MCF 10A (cell line): Measurements from ENCODE around the gene UBR4. TPM values are rescaled to one million over a fixed set of nuclear protein-coding genes. Genes with fewer than 3 reads are reported as not detected.

Experiments
- BruUV-seq: library from RNA; stranded (reverse); fragments of 400-500 nt; replicated peaks from 2 replicates; lab custom pipeline; 2021; lab: Mats Ljungman, UMichigan
- CTCF ChIA-PET: fragments of 300-600 bp; sonication (Branson Sonifier 250); formaldehyde crosslinking; extraction: SDS; loops from one replicate; lab custom pipeline; 2021; ENCODE audit warnings: antibody characterized with exemption, inconsistent platforms; lab: Yijun Ruan, JAX
- POLR2A ChIA-PET: fragments of 300-600, 350-650 bp; sonication (Branson Sonifier 250); formaldehyde crosslinking; extraction: SDS; loops from one replicate; lab custom pipeline; 2020; ENCODE audit warnings: antibody characterized with exemption, inconsistent platforms; lab: Yijun Ruan, JAX
- DNase-seq: peaks from one replicate; pipeline ENCODE4 v3.0.0-alpha.2; 2018; ENCODE audit not compliant: unreplicated experiment
- H3K27ac Mint-ChIP-seq: one replicate; pipeline ENCODE4 v1.8.0; 2022; ENCODE audit warnings: mild to moderate bottlenecking, low read depth, mixed read lengths; ENCODE audit not compliant: unreplicated experiment
- H3K27me3 Mint-ChIP-seq: one replicate; pipeline ENCODE4 v1.8.0; 2022; ENCODE audit warnings: mixed read lengths; ENCODE audit not compliant: insufficient read depth, unreplicated experiment
- H3K36me3 Mint-ChIP-seq: one replicate; pipeline ENCODE4 v1.8.0; 2022; ENCODE audit warnings: mild to moderate bottlenecking, moderate library complexity, mixed read lengths; ENCODE audit not compliant: insufficient read depth, unreplicated experiment
- H3K4me1 Mint-ChIP-seq: one replicate; pipeline ENCODE4 v1.8.0; 2022; ENCODE audit warnings: mixed read lengths; ENCODE audit not compliant: insufficient read depth, unreplicated experiment
- H3K4me3 Mint-ChIP-seq: one replicate; pipeline ENCODE4 v1.8.0; 2022; ENCODE audit warnings: mild to moderate bottlenecking, moderate library complexity, mixed read lengths; ENCODE audit not compliant: unreplicated experiment
- H3K9me3 Mint-ChIP-seq: one replicate; pipeline ENCODE4 v1.8.0; 2022; ENCODE audit warnings: mixed read lengths; ENCODE audit not compliant: unreplicated experiment
- CTCF ChIP-seq: fragments of 200-600 bp; IDR thresholded peaks from one replicate; pipeline ENCODE4 v1.8.0; 2022; ENCODE audit warnings: antibody characterized with exemption, mild to moderate bottlenecking; ENCODE audit not compliant: unreplicated experiment
- intact Hi-C: fragments of 100-400 bp; cut with micrococcal nuclease; formaldehyde crosslinking; loops from 2 replicates; pipeline ENCODE4 v1.14.1; 2022
- total RNA-seq: library from RNA; stranded (reverse); gene quantifications from 2 replicates; pipeline ENCODE4 v1.2.3, GENCODE V29; 2022

UBR4 gene
- total RNA-seq, 1 experiment from 2014 or later: 154 TPM

GRCh38 chr1:19124273-19124672, 85.8 kb downstream of the UBR4 start:
- H3K4me1 Mint-ChIP-seq: no peaks in the 10 kb centered on the region
- no peak for TF ChIP-seq CTCF
- DNase-seq: no peak
- H3K27me3 Mint-ChIP-seq: no peaks in the 10 kb centered on the region
- no peaks in the 10 kb centered on the region for H3K9me3 Mint-ChIP-seq
- H3K36me3 Mint-ChIP-seq: peaks cover 91% of the 10 kb centered on the region
- no peak overlapping the region for H3K27ac Mint-ChIP-seq
- intact Hi-C loops: no loop called here
- POLR2A ChIA-PET: no interaction called here
- CTCF ChIA-PET: no interaction called here
- no TSS peak for BruUV-seq
- H3K4me3 Mint-ChIP-seq: no peak overlapping the region

GRCh38 chr1:19123837-19124236, 86.2 kb downstream of the UBR4 start:
- Mint-ChIP-seq H3K9me3 (no peaks in the 10 kb centered on the region), H3K27me3 (no peaks in the 10 kb centered on the region), H3K4me3 (no peak overlapping the region), H3K27ac (no peak overlapping the region), H3K36me3 (peaks cover 91% of the 10 kb centered on the region), H3K4me1 (no peaks in the 10 kb centered on the region)
- no peak for TF ChIP-seq CTCF
- no TSS peak for BruUV-seq
- ChIA-PET POLR2A (no interaction called here), CTCF (interaction anchor here (1.3 kb wide), 1 partner anchor 21 kb away, joined by 7 read pairs; no protein-coding TSS in a partner anchor)
- DNase-seq: no peak
- intact Hi-C loops: no loop called here

- no peak for DNase-seq
- intact Hi-C loops: no loop called here
- no TSS peak for BruUV-seq
- no peak for TF ChIP-seq CTCF
- Mint-ChIP-seq H3K36me3 (peaks cover 93% of the 10 kb centered on the region), H3K27ac (no peak overlapping the region), H3K27me3 (no peaks in the 10 kb centered on the region), H3K4me1 (no peaks in the 10 kb centered on the region), H3K9me3 (no peaks in the 10 kb centered on the region), H3K4me3 (no peak overlapping the region)
- ChIA-PET CTCF (interaction anchor here (0.8 to 1.3 kb wide), 3 partner anchors 22 to 53 kb away, joined by 3 to 7 read pairs (median 3); no protein-coding TSS in a partner anchor), POLR2A (interaction anchor here (1.0 kb wide), 1 partner anchor 18 kb away, joined by 3 read pairs; no protein-coding TSS in a partner anchor)
These were observed 87.4 kb downstream of the UBR4 start for GRCh38 chr1:19122668-19123067.

GRCh38 chr1:19121192-19121591, 88.9 kb downstream of the UBR4 start:
- no peak for DNase-seq
- CTCF ChIA-PET: no interaction called here
- H3K4me1 Mint-ChIP-seq: no peaks in the 10 kb centered on the region
- H3K9me3 Mint-ChIP-seq: no peaks in the 10 kb centered on the region
- POLR2A ChIA-PET: interaction anchor here (0.5 kb wide), 1 partner anchor 1809 kb away, joined by 4 read pairs; no protein-coding TSS in a partner anchor
- H3K27ac Mint-ChIP-seq: no peak overlapping the region
- peaks cover 93% of the 10 kb centered on the region for H3K36me3 Mint-ChIP-seq
- no peak overlapping the region for H3K4me3 Mint-ChIP-seq
- intact Hi-C loops: no loop called here
- no peak for TF ChIP-seq CTCF
- H3K27me3 Mint-ChIP-seq: no peaks in the 10 kb centered on the region
- no TSS peak for BruUV-seq
